Vagina (tissue), 2 donors: ENCODE results near the gene FABP6. TPM values are rescaled to one million over a fixed set of nuclear protein-coding genes. Genes with fewer than 3 reads are reported as not detected.

ENCODE experiments used
- DNase-seq, 2 donors: peaks; one replicate each; pipeline ENCODE4 v3.0.0-alpha.2; 2017; ENCODE audit errors: extremely low spot score in 2 of 2
- H3K27ac ChIP-seq: fragments of 200-600 bp; sonication (generic); one replicate; pipeline ENCODE4 v1.5.1; 2019
- H3K27me3 ChIP-seq: fragments of 200-600 bp; sonication (generic); one replicate; pipeline ENCODE4 v1.5.1; 2019
- H3K36me3 ChIP-seq, 2 donors: fragments of 200-600 bp; sonication (generic); one replicate each; pipeline ENCODE4 v1.5.1; 2017 to 2019
- H3K4me1 ChIP-seq: fragments of 200-600 bp; sonication (generic); one replicate; pipeline ENCODE4 v1.5.1; 2019
- H3K4me3 ChIP-seq, 2 donors: fragments of 200-600 bp; sonication (generic); 1 replicate in 1 of 2; 2 replicates in 1 of 2; pipeline ENCODE4 v1.5.1; 2016 to 2019
- H3K9me3 ChIP-seq: fragments of 200-600 bp; sonication (generic); one replicate; pipeline ENCODE4 v1.5.1; 2019
- POLR2A ChIP-seq, 2 donors: fragments of 450-650 bp; IDR thresholded peaks; one replicate each; pipeline ENCODE4 v1.6.1; 2017; ENCODE audit warnings: antibody characterized with exemption in 2 of 2, mild to moderate bottlenecking in 2 of 2, moderate library complexity in 2 of 2
- POLR2AphosphoS5 ChIP-seq, 2 donors: sonication (generic); formaldehyde crosslinking; IDR thresholded peaks; one replicate each; pipeline ENCODE4 v1.9.0; 2017; ENCODE audit warnings: antibody characterized with exemption in 2 of 2, mild to moderate bottlenecking in 2 of 2, low read depth in 1 of 2; ENCODE audit not compliant: insufficient read depth in 1 of 2
- intact Hi-C: fragments of 100-400 bp; cut with DNase I; formaldehyde crosslinking; loops from one replicate; pipeline ENCODE4 v1.15.1; 2023
- total RNA-seq: library from RNA; depleted of rRNA; stranded (reverse); fragments of >200 nt; gene quantifications from one replicate; pipeline ENCODE4 v1.2.3, GENCODE V29; 2016
- TF ChIP-seq, protein P1 (sequence below), 3 experiments: fragments of 450-650 bp in 2 of 3; fragments of 200-600 bp in 1 of 3; sonication (generic) in 1 of 3; IDR thresholded peaks; one replicate each; pipeline ENCODE4 v1.5.1; 2017 to 2019; ENCODE audit warnings: antibody characterized with exemption in 3 of 3, mild to moderate bottlenecking in 2 of 3, moderate library complexity in 2 of 3

The FABP6 gene
- total RNA-seq, 1 donor from 2014 or later, result 2.9 TPM

- H3K4me1 ChIP-seq, result peaks cover 15% of the 10 kb centered on the region
- no peaks in the 10 kb centered on the region for H3K36me3 ChIP-seq
- H3K4me3 ChIP-seq, result no peak overlapping the region
- no peaks in the 10 kb centered on the region for H3K27me3 ChIP-seq
- intact Hi-C loops, result no loop called here
- TF ChIP-seq, protein P1, sequence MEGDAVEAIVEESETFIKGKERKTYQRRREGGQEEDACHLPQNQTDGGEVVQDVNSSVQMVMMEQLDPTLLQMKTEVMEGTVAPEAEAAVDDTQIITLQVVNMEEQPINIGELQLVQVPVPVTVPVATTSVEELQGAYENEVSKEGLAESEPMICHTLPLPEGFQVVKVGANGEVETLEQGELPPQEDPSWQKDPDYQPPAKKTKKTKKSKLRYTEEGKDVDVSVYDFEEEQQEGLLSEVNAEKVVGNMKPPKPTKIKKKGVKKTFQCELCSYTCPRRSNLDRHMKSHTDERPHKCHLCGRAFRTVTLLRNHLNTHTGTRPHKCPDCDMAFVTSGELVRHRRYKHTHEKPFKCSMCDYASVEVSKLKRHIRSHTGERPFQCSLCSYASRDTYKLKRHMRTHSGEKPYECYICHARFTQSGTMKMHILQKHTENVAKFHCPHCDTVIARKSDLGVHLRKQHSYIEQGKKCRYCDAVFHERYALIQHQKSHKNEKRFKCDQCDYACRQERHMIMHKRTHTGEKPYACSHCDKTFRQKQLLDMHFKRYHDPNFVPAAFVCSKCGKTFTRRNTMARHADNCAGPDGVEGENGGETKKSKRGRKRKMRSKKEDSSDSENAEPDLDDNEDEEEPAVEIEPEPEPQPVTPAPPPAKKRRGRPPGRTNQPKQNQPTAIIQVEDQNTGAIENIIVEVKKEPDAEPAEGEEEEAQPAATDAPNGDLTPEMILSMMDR (IDR thresholded peaks at IDR 0.05), result no peak
- no peak for TF ChIP-seq POLR2A (IDR thresholded peaks at IDR 0.05)
- TF ChIP-seq POLR2AphosphoS5 (IDR thresholded peaks at IDR 0.05; ENCODE audit: insufficient read depth in 1 of 2, low read depth in 1 of 2), result no peak
- H3K9me3 ChIP-seq, result no peaks in the 10 kb centered on the region
- DNase-seq, result no peak
- no peak overlapping the region for H3K27ac ChIP-seq
These were observed 58.2 kb downstream of the FABP6 start for GRCh38 chr5:160287378-160288051.

Other genes starting within 250 kb of the FABP6 start
- gene TTC1, start 220.4 kb upstream of the FABP6 start, total RNA-seq, result 29.7 TPM
- gene PWWP2A, start 110.1 kb upstream of the FABP6 start, total RNA-seq, result 19.9 TPM
- gene CCNJL, start 83.1 kb downstream of the FABP6 start, total RNA-seq, result 5.6 TPM
- gene C1QTNF2, start 141.1 kb downstream of the FABP6 start, total RNA-seq, result 1.7 TPM
- gene FAM200C, start 170.5 kb downstream of the FABP6 start, total RNA-seq, result 2.5 TPM
- 24.3 TPM for gene SLU7, start 189.6 kb downstream of the FABP6 start, total RNA-seq
- 89.1 TPM for gene PTTG1, start 192.3 kb downstream of the FABP6 start, total RNA-seq